Measurements from ENCODE around the gene FTCD. TPM values are rescaled to one million over a fixed set of nuclear protein-coding genes. Genes with fewer than 3 reads are reported as not detected.

Gene FTCD
- polyA plus RNA-seq, 1 experiment, result 0.06 TPM

DNA sequence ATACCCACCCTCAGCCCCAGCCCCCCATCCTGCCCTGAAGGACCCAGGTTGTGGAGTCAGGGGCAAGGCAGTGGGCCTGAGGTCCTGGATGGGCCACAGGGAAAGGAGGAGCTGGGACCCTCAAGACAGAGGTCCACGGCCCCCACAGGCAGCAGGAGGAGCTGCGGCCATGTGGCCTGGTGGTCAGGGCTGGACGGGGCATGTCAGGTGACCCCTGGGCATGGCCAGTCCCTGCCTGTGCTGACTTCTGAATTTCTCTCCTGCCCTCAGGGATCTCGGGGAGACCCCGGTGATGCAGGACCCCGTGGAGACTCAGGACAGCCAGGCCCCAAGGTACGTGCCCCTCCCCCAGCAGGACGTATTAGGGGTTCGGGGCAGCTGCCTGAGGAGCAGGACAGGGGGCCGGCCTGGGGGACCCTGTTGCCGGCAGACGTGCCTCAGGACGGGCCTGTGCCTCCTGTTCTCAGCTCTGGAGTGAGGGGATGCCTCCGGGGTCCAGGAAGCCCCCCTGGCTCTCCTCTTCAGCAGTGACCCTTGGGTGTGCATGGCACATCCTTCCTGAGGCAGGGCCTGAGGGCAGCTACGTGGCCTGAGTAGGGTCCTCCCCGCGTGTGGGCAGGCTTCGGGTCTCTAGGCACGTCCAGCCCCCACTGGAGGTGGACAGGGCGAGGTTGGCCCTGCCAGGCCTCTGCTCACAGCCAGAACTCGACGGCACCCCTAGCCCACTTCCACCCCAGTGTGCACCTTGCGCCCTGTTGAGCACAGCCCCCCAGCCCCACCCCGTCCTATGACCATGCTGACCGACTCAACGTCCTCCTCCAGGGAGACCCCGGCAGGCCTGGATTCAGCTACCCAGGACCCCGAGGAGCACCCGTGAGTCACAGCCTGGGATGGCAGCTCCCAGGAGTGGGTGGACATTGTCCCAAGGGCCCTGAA is 33.8 kb downstream of the FTCD start:
- CTCF ChIA-PET, result interaction anchor here (0.7 to 1.3 kb wide), 3 partner anchors 15 to 148 kb away, joined by 3 read pairs; no protein-coding TSS in a partner anchor
- H3K36me3 ChIP-seq (ENCODE audit: control insufficient read depth, insufficient read depth, low read length), result peaks cover 86% of the 10 kb centered on the region
- TF ChIP-seq, protein P1, sequence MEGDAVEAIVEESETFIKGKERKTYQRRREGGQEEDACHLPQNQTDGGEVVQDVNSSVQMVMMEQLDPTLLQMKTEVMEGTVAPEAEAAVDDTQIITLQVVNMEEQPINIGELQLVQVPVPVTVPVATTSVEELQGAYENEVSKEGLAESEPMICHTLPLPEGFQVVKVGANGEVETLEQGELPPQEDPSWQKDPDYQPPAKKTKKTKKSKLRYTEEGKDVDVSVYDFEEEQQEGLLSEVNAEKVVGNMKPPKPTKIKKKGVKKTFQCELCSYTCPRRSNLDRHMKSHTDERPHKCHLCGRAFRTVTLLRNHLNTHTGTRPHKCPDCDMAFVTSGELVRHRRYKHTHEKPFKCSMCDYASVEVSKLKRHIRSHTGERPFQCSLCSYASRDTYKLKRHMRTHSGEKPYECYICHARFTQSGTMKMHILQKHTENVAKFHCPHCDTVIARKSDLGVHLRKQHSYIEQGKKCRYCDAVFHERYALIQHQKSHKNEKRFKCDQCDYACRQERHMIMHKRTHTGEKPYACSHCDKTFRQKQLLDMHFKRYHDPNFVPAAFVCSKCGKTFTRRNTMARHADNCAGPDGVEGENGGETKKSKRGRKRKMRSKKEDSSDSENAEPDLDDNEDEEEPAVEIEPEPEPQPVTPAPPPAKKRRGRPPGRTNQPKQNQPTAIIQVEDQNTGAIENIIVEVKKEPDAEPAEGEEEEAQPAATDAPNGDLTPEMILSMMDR (IDR thresholded peaks at IDR 0.05; ENCODE audit: insufficient read depth, low read depth, low read length), result 0 out of 2 replicates have a peak, but pooled peaks have one; percentile 7
- DNase-seq (ENCODE audit: low read depth), result no peak
- POLR2A ChIA-PET, result no interaction called here
- H3K27me3 ChIP-seq (ENCODE audit: control insufficient read depth, insufficient read depth, low read length), result no peaks in the 10 kb centered on the region
- H3K4me3 ChIP-seq (ENCODE audit: low read depth, low read length), result no peak overlapping the region

DNA sequence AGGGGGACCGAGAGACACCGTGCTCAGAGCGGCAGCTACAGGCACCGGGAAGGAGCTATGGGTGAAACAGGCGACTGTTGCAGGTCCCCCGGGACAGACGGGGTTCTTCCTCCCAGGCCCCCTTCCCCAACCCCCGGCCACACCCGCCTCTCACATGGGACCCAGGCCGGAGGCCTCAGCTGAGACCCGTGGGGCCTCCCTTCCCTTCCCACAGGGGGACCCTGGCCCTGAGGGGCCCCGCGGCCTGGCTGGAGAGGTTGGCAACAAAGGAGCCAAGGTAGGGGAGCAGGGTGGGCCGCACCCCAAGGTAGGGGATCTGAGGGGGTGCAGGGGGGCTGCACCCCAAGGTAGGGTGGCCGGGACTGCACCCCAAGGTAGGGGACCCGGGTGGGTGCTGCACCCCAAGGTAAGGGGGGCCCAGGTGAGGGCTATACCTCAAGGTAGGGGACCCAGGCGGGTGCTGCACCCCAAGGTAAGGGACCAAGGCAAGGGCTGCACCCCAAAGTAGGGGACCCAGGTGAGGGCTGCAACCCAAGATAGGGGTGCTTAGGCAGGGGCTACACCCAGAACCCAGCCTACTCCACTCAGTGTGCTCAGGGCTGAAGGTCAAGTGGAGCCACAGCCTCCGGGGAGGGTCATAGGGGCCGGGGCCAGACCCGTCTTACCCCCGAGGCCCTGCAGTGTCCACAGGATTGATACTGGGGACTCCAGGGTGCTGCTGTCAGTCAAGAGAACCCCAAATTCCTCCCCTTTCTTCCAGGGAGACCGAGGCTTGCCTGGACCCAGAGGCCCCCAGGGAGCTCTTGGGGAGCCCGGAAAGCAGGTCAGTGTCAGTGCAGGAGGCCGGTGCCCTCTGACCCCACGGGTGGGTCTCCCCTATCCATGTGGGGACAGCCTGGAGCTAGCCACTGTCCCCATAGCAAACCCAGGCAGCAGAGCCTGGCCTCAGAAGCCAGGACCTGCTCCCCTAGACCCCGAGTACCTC is 34.8 kb downstream of the FTCD start:
- TF ChIP-seq, protein P1 (IDR thresholded peaks at IDR 0.05; ENCODE audit: insufficient read depth, low read depth, low read length), result no peak
- H3K4me3 ChIP-seq (ENCODE audit: low read depth, low read length), result no peak overlapping the region
- POLR2A ChIA-PET, result no interaction called here
- CTCF ChIA-PET, result interaction anchor here (0.7 kb wide), 1 partner anchor 147 kb away, joined by 3 read pairs; no protein-coding TSS in a partner anchor
- H3K27me3 ChIP-seq (ENCODE audit: control insufficient read depth, insufficient read depth, low read length), result no peaks in the 10 kb centered on the region
- H3K36me3 ChIP-seq (ENCODE audit: control insufficient read depth, insufficient read depth, low read length), result peaks cover 86% of the 10 kb centered on the region
- no peak for DNase-seq (ENCODE audit: low read depth)

DNA sequence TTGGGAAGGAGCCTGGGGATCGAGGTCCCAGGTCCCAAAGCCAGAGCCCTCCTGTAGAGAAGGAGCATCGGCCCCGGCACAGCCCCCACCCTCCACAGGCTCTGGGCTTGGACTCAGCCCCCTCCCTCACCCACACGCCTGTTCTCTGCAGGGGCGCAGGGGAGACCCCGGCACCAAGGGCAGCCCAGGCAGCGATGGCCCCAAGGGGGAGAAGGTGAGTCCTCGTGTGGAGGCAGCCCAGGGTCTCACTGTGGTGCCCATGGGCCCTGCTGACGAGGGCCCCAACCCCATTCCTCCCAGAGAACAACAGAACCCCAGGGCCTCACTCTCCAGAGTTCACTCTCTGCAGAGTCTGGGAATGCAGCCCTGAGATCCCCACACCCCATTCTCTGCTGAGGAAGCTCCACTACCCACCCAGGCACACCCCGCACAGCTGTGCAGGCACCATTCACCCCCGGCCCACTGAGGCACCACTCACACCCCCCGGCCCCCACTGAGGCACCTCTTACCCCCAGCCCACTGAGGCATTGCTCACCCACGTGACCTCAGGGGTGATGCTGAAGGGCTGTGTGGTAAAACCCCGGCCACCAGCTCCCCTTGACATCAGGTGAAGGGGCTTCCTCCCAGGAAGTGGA is 35.6 kb downstream of the FTCD start:
- TF ChIP-seq, protein P1 (IDR thresholded peaks at IDR 0.05; ENCODE audit: insufficient read depth, low read depth, low read length), result no peak
- ChIA-PET POLR2A (no interaction called here), CTCF (no interaction called here)
- DNase-seq (ENCODE audit: low read depth), result no peak
- H3K27me3 ChIP-seq (ENCODE audit: control insufficient read depth, insufficient read depth, low read length), result no peaks in the 10 kb centered on the region
- peaks cover 85% of the 10 kb centered on the region for H3K36me3 ChIP-seq (ENCODE audit: control insufficient read depth, insufficient read depth, low read length)
- no peak overlapping the region for H3K4me3 ChIP-seq (ENCODE audit: low read depth, low read length)

DNA sequence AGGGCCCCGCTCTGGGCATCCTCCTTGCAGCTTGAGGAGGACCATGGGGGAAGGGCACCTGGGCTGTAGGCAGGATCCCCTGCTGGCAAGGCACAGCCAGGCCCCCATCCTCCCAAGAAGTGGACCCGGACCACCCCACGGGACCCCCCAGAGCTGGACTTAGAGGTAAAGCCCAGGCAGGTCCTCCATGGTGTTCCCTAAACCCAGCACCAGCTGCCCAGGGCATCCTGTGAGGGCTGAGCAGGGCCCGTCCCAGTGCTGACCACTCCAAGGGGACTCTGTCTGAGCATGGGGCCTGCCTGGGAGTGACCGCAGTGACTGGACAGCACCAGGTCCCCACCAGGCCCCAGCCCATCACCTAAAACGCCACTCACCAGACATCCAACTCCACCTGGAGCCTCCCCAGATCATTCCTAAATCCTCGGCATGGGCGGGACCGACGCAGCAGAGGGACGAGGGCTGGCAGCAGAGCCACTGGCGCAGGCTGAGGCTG is 36.2 kb downstream of the FTCD start:
- Histone ChIP-seq H3K4me3 (ENCODE audit: low read depth, low read length) (no peak overlapping the region), H3K36me3 (ENCODE audit: control insufficient read depth, insufficient read depth, low read length) (peaks cover 84% of the 10 kb centered on the region), H3K27me3 (ENCODE audit: control insufficient read depth, insufficient read depth, low read length) (no peaks in the 10 kb centered on the region)
- POLR2A ChIA-PET, result no interaction called here
- TF ChIP-seq, protein P1 (IDR thresholded peaks at IDR 0.05; ENCODE audit: insufficient read depth, low read depth, low read length), result no peak
- CTCF ChIA-PET, result no interaction called here
- DNase-seq (ENCODE audit: low read depth), result no peak

All from BJ (cell line).